ENCODE measurements around the gene NOC3L.

Gene NOC3L

GRCh38 chr10:94366382-94366781 lies 3.6 kb upstream of the NOC3L start:
- Histone ChIP-seq H3K9me2 (replicated peaks; ENCODE audit: control insufficient read depth, low read length) (no peaks in the 10 kb centered on the region), H3K4me3 (ENCODE audit: low read length) (no peak overlapping the region), H3K9me3 (ENCODE audit: control insufficient read depth, insufficient read depth, low read length) (no peaks in the 10 kb centered on the region), H4K20me1 (ENCODE audit: control insufficient read depth, insufficient read depth, low read depth, low read length) (no peaks in the 10 kb centered on the region), H3K36me3 (ENCODE audit: control insufficient read depth, low read length) (peaks cover 8% of the 10 kb centered on the region), H3K4me2 (ENCODE audit: low read length) (no peak overlapping the region), H3K27me3 (ENCODE audit: control insufficient read depth, low read length) (peaks cover 5% of the 10 kb centered on the region; the same call in 1 of the 2 replicates), H3K79me2 (ENCODE audit: control insufficient read depth, low read length) (peaks cover 14% of the 10 kb centered on the region), H3F3A (ENCODE audit: control insufficient read depth, insufficient read depth) (no peaks in the 10 kb centered on the region), H3K27ac (ENCODE audit: low read depth, low read length) (no peak overlapping the region), H3K4me1 (ENCODE audit: control insufficient read depth, low read length) (peaks cover 13% of the 10 kb centered on the region)
- TF ChIP-seq EZH2phosphoT487 (IDR thresholded peaks at IDR 0.05; ENCODE audit: borderline replicate concordance, low read length), result no peak

DNA sequence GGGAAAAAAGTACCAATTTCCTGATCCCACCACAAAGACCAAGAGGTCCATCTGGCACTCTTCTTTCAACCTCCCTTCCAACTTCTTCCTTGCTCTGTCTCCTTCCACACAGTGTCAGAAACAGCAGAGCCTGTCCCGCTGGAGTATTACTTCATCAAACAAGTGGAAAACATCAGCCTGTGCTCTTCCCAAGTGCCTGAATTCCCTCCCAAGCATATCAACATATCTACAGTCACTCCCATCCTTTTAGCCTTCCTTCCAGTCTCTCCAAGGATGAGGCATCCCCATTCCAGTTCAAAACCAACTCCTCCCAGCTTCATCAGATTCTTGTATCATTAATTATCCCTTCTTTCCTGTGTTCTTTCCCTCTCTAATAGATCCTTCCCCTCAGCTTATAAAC lies 1.7 kb upstream of the NOC3L start:
- Histone ChIP-seq H3K9me2 (replicated peaks; ENCODE audit: control insufficient read depth, low read length) (no peaks in the 10 kb centered on the region), H3K27me3 (ENCODE audit: control insufficient read depth, low read length) (0 out of 2 replicates have a peak, but pooled peaks cover 1% of the 10 kb centered on the region), H4K20me1 (ENCODE audit: control insufficient read depth, insufficient read depth, low read depth, low read length) (no peaks in the 10 kb centered on the region), H3K4me1 (ENCODE audit: control insufficient read depth, low read length) (peaks cover 17% of the 10 kb centered on the region), H3K36me3 (ENCODE audit: control insufficient read depth, low read length) (peaks cover 20% of the 10 kb centered on the region), H3K27ac (ENCODE audit: low read depth, low read length) (no peak overlapping the region), H3K4me3 (ENCODE audit: low read length) (no peak overlapping the region), H3K4me2 (ENCODE audit: low read length) (no peak overlapping the region), H3K79me2 (ENCODE audit: control insufficient read depth, low read length) (peaks cover 33% of the 10 kb centered on the region), H3F3A (ENCODE audit: control insufficient read depth, insufficient read depth) (no peaks in the 10 kb centered on the region), H3K9me3 (ENCODE audit: control insufficient read depth, insufficient read depth, low read length) (no peaks in the 10 kb centered on the region)
- TF ChIP-seq, protein P1, sequence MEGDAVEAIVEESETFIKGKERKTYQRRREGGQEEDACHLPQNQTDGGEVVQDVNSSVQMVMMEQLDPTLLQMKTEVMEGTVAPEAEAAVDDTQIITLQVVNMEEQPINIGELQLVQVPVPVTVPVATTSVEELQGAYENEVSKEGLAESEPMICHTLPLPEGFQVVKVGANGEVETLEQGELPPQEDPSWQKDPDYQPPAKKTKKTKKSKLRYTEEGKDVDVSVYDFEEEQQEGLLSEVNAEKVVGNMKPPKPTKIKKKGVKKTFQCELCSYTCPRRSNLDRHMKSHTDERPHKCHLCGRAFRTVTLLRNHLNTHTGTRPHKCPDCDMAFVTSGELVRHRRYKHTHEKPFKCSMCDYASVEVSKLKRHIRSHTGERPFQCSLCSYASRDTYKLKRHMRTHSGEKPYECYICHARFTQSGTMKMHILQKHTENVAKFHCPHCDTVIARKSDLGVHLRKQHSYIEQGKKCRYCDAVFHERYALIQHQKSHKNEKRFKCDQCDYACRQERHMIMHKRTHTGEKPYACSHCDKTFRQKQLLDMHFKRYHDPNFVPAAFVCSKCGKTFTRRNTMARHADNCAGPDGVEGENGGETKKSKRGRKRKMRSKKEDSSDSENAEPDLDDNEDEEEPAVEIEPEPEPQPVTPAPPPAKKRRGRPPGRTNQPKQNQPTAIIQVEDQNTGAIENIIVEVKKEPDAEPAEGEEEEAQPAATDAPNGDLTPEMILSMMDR (IDR thresholded peaks at IDR 0.05; ENCODE audit: low read depth, low read length, poor library complexity, severe bottlenecking), result no peak
- no peak for TF ChIP-seq EZH2phosphoT487 (IDR thresholded peaks at IDR 0.05; ENCODE audit: borderline replicate concordance, low read length)

GRCh38 chr10:94363251-94363565 lies 469 bp upstream of the NOC3L start:
- Histone ChIP-seq H3K4me2 (ENCODE audit: low read length) (peak overlapping the region; percentile 88), H3K79me2 (ENCODE audit: control insufficient read depth, low read length) (peaks cover 46% of the 10 kb centered on the region), H3K27me3 (ENCODE audit: control insufficient read depth, low read length) (no peaks in the 10 kb centered on the region), H3K9me3 (ENCODE audit: control insufficient read depth, insufficient read depth, low read length) (no peaks in the 10 kb centered on the region), H3K27ac (ENCODE audit: low read depth, low read length) (no peak overlapping the region), H3K36me3 (ENCODE audit: control insufficient read depth, low read length) (peaks cover 33% of the 10 kb centered on the region), H4K20me1 (ENCODE audit: control insufficient read depth, insufficient read depth, low read depth, low read length) (peaks cover 3% of the 10 kb centered on the region; the same call in 1 of the 2 replicates), H3K4me1 (ENCODE audit: control insufficient read depth, low read length) (peaks cover 17% of the 10 kb centered on the region), H3K4me3 (ENCODE audit: low read length) (peak overlapping the region; percentile 87), H3F3A (ENCODE audit: control insufficient read depth, insufficient read depth) (no peaks in the 10 kb centered on the region), H3K9me2 (replicated peaks; ENCODE audit: control insufficient read depth, low read length) (no peaks in the 10 kb centered on the region)
- TF ChIP-seq, protein P1 (IDR thresholded peaks at IDR 0.05; ENCODE audit: low read depth, low read length, poor library complexity, severe bottlenecking), result no peak
- TF ChIP-seq EZH2phosphoT487 (IDR thresholded peaks at IDR 0.05; ENCODE audit: borderline replicate concordance, low read length), result no peak

GRCh38 chr10:94361171-94361794 lies 1.5 kb downstream of the NOC3L start:
- H3K27me3 ChIP-seq (ENCODE audit: control insufficient read depth, low read length), result no peaks in the 10 kb centered on the region
- no peak overlapping the region for H3K27ac ChIP-seq (ENCODE audit: low read depth, low read length)
- peaks cover 3% of the 10 kb centered on the region; the same call in 1 of the 2 replicates for H4K20me1 ChIP-seq (ENCODE audit: control insufficient read depth, insufficient read depth, low read depth, low read length)
- H3K79me2 ChIP-seq (ENCODE audit: control insufficient read depth, low read length), result peaks cover 49% of the 10 kb centered on the region
- peaks cover 52% of the 10 kb centered on the region for H3K36me3 ChIP-seq (ENCODE audit: control insufficient read depth, low read length)
- H3K4me3 ChIP-seq (ENCODE audit: low read length), result peak overlapping the region; percentile 87
- no peaks in the 10 kb centered on the region for H3K9me2 ChIP-seq (replicated peaks; ENCODE audit: control insufficient read depth, low read length)
- H3K4me1 ChIP-seq (ENCODE audit: control insufficient read depth, low read length), result peaks cover 17% of the 10 kb centered on the region
- H3K9me3 ChIP-seq (ENCODE audit: control insufficient read depth, insufficient read depth, low read length), result no peaks in the 10 kb centered on the region
- H3F3A ChIP-seq (ENCODE audit: control insufficient read depth, insufficient read depth), result no peaks in the 10 kb centered on the region
- H3K4me2 ChIP-seq (ENCODE audit: low read length), result peak overlapping the region; percentile 88
- TF ChIP-seq EZH2phosphoT487 (IDR thresholded peaks at IDR 0.05; ENCODE audit: borderline replicate concordance, low read length), result no peak
